ENCODE data around the gene CCDC3.

CCDC3 gene

GRCh38 chr10:13037832-13038231 is 36.3 kb upstream of the CCDC3 start:
- TF ChIP-seq CREB1 (IDR thresholded peaks at IDR 0.05; ENCODE audit: low read depth) (no peak), EP300 (IDR thresholded peaks at IDR 0.05; ENCODE audit: borderline replicate concordance) (no peak), USF1 (IDR thresholded peaks at IDR 0.05) (no peak), EGR1 (IDR thresholded peaks at IDR 0.05) (no peak), MAX (IDR thresholded peaks at IDR 0.05) (no peak), CEBPB (IDR thresholded peaks at IDR 0.05) (no peak), RAD21 (IDR thresholded peaks at IDR 0.05; ENCODE audit: low read depth) (no peak), NFIC (IDR thresholded peaks at IDR 0.05) (no peak), YY1 (IDR thresholded peaks at IDR 0.05; ENCODE audit: low read depth) (no peak), TEAD4 (IDR thresholded peaks at IDR 0.05) (no peak), TCF12 (IDR thresholded peaks at IDR 0.05; ENCODE audit: low read depth) (no peak), REST (IDR thresholded peaks at IDR 0.05; ENCODE audit: low read depth) (no peak), ZBTB7A (IDR thresholded peaks at IDR 0.05; ENCODE audit: low read depth) (no peak), TAF1 (IDR thresholded peaks at IDR 0.05; ENCODE audit: low read depth) (no peak), FOXM1 (IDR thresholded peaks at IDR 0.05; ENCODE audit: borderline replicate concordance, low read depth) (no peak)

- no peak for TF ChIP-seq REST (IDR thresholded peaks at IDR 0.05; ENCODE audit: low read depth)
Measured at GRCh38 chr10:13036841-13037240, 35.3 kb upstream of the CCDC3 start.

GRCh38 chr10:13026873-13027272 is 25.4 kb upstream of the CCDC3 start:
- TF ChIP-seq EGR1 (IDR thresholded peaks at IDR 0.05) (no peak), NFIC (IDR thresholded peaks at IDR 0.05) (no peak), ZBTB7A (IDR thresholded peaks at IDR 0.05; ENCODE audit: low read depth) (no peak), EP300 (IDR thresholded peaks at IDR 0.05; ENCODE audit: borderline replicate concordance) (no peak), FOXM1 (IDR thresholded peaks at IDR 0.05; ENCODE audit: borderline replicate concordance, low read depth) (no peak), TEAD4 (IDR thresholded peaks at IDR 0.05) (no peak), TCF12 (IDR thresholded peaks at IDR 0.05; ENCODE audit: low read depth) (no peak), MAX (IDR thresholded peaks at IDR 0.05) (no peak), REST (IDR thresholded peaks at IDR 0.05; ENCODE audit: low read depth) (no peak), CREB1 (IDR thresholded peaks at IDR 0.05; ENCODE audit: low read depth) (no peak), USF1 (IDR thresholded peaks at IDR 0.05) (no peak), CEBPB (IDR thresholded peaks at IDR 0.05) (no peak), TAF1 (IDR thresholded peaks at IDR 0.05; ENCODE audit: low read depth) (no peak), RAD21 (IDR thresholded peaks at IDR 0.05; ENCODE audit: low read depth) (no peak), YY1 (IDR thresholded peaks at IDR 0.05; ENCODE audit: low read depth) (no peak)

GRCh38 chr10:13023754-13024153 is 22.2 kb upstream of the CCDC3 start:
- no peak for TF ChIP-seq EGR1 (IDR thresholded peaks at IDR 0.05)
- TF ChIP-seq YY1 (IDR thresholded peaks at IDR 0.05; ENCODE audit: low read depth), result no peak
- TF ChIP-seq EP300 (IDR thresholded peaks at IDR 0.05; ENCODE audit: borderline replicate concordance), result no peak
- no peak for TF ChIP-seq TEAD4 (IDR thresholded peaks at IDR 0.05)
- no peak for TF ChIP-seq CREB1 (IDR thresholded peaks at IDR 0.05; ENCODE audit: low read depth)
- TF ChIP-seq USF1 (IDR thresholded peaks at IDR 0.05), result no peak
- TF ChIP-seq RAD21 (IDR thresholded peaks at IDR 0.05; ENCODE audit: low read depth), result no peak
- no peak for TF ChIP-seq MAX (IDR thresholded peaks at IDR 0.05)
- no peak for TF ChIP-seq FOXM1 (IDR thresholded peaks at IDR 0.05; ENCODE audit: borderline replicate concordance, low read depth)
- no peak for TF ChIP-seq TCF12 (IDR thresholded peaks at IDR 0.05; ENCODE audit: low read depth)

Measured in Ishikawa (cell line).